GM19025 (cell line): Measurements from ENCODE around the gene FAR2.
"Not testable (repeated sequence)": the region's sequence is repeated elsewhere in the genome, so short reads cannot be mapped to it uniquely, and the experiment has no call there.

Experiments
- ATAC-seq: cut with Tn5 transposase; IDR thresholded peaks from one replicate; pipeline ENCODE4 v1.9.1; 2021; ENCODE audit warnings: mild to moderate bottlenecking, low read depth, moderate library complexity; ENCODE audit not compliant: unreplicated experiment

The FAR2 gene

GRCh38 chr12:29273178-29273843 is 124.2 kb downstream of the FAR2 start:
- no peak for ATAC-seq

GRCh38 chr12:29275834-29276233 is 126.8 kb downstream of the FAR2 start:
- no peak for ATAC-seq

- no peak for ATAC-seq
Observed at GRCh38 chr12:29277231-29277630, 128.2 kb downstream of the FAR2 start.

- ATAC-seq: no peak
Observed at GRCh38 chr12:29278673-29279420, 129.8 kb downstream of the FAR2 start.

GRCh38 chr12:29281371-29282005 is 132.4 kb downstream of the FAR2 start:
- ATAC-seq: no peak

GRCh38 chr12:29282031-29282816 is 133.1 kb downstream of the FAR2 start:
- ATAC-seq: no peak

GRCh38 chr12:29283969-29284700 is 135.1 kb downstream of the FAR2 start:
- ATAC-seq: no peak

GRCh38 chr12:29286081-29286790 is 137.2 kb downstream of the FAR2 start:
- ATAC-seq: no peak

- no peak for ATAC-seq
Observed at GRCh38 chr12:29287622-29288021, 138.5 kb downstream of the FAR2 start.

- no peak for ATAC-seq
Observed at GRCh38 chr12:29288031-29288430, 139.0 kb downstream of the FAR2 start.

- ATAC-seq: not testable (repeated sequence)
Observed at GRCh38 chr12:29290475-29290874, 141.4 kb downstream of the FAR2 start.

- ATAC-seq: no peak
Observed at GRCh38 chr12:29291226-29291625, 142.1 kb downstream of the FAR2 start.

GRCh38 chr12:29299633-29300032 is 150.6 kb downstream of the FAR2 start:
- ATAC-seq: no peak

GRCh38 chr12:29301114-29301513 is 152.0 kb downstream of the FAR2 start:
- ATAC-seq: no peak

- ATAC-seq: no peak
Observed at GRCh38 chr12:29304388-29304787, 155.3 kb downstream of the FAR2 start.

GRCh38 chr12:29306266-29306665 is 157.2 kb downstream of the FAR2 start:
- no peak for ATAC-seq

GRCh38 chr12:29306682-29307081 is 157.6 kb downstream of the FAR2 start:
- ATAC-seq: no peak

GRCh38 chr12:29309320-29309902 is 160.3 kb downstream of the FAR2 start:
- ATAC-seq: no peak

- no peak for ATAC-seq
Observed at GRCh38 chr12:29310899-29311298, 161.8 kb downstream of the FAR2 start.
